ENCODE data around the gene LPIN1.

Gene LPIN1

GRCh38 chr2:11746376-11746806 lies at the start of gene LPIN1:
Gene LPIN1, plus strand, starts transcription at chr2:11746632. Its CDS starts 18,910 bp downstream, at chr2:11765542.
- DNase-seq: peak; percentile 49

GRCh38 chr2:11696736-11697102 lies 49.7 kb upstream of the LPIN1 start:
- DNase-seq: no peak

GRCh38 chr2:11697103-11697871 lies 49.1 kb upstream of the LPIN1 start:
- DNase-seq: no peak

GRCh38 chr2:11698009-11698922 lies 48.2 kb upstream of the LPIN1 start:
- DNase-seq: peak; percentile 83

GRCh38 chr2:11699686-11700670 lies 46.5 kb upstream of the LPIN1 start:
- no peak for DNase-seq

GRCh38 chr2:11701206-11701605 lies 45.2 kb upstream of the LPIN1 start:
- DNase-seq: no peak

- DNase-seq: no peak
These were observed 44.6 kb upstream of the LPIN1 start for GRCh38 chr2:11701751-11702301.

GRCh38 chr2:11702946-11703345 lies 43.5 kb upstream of the LPIN1 start:
- DNase-seq: no peak

GRCh38 chr2:11703700-11704099 lies 42.7 kb upstream of the LPIN1 start:
- no peak for DNase-seq

- no peak for DNase-seq
These were observed 41.4 kb upstream of the LPIN1 start for GRCh38 chr2:11705063-11705462.

GRCh38 chr2:11705711-11706110 lies 40.7 kb upstream of the LPIN1 start:
- no peak for DNase-seq

GRCh38 chr2:11708106-11708505 lies 38.3 kb upstream of the LPIN1 start:
- DNase-seq: no peak

GRCh38 chr2:11709293-11709692 lies 37.1 kb upstream of the LPIN1 start:
- no peak for DNase-seq

GRCh38 chr2:11710210-11710609 lies 36.2 kb upstream of the LPIN1 start:
- DNase-seq: no peak

GRCh38 chr2:11710632-11711353 lies 35.6 kb upstream of the LPIN1 start:
- no peak for DNase-seq

- no peak for DNase-seq
These were observed 35.1 kb upstream of the LPIN1 start for GRCh38 chr2:11711354-11711716.

- DNase-seq: no peak
These were observed 34.7 kb upstream of the LPIN1 start for GRCh38 chr2:11711751-11712150.

GRCh38 chr2:11712866-11713265 lies 33.6 kb upstream of the LPIN1 start:
- DNase-seq: no peak

- no peak for DNase-seq
These were observed 32.6 kb upstream of the LPIN1 start for GRCh38 chr2:11713815-11714214.

GRCh38 chr2:11715987-11716652 lies 30.3 kb upstream of the LPIN1 start:
- no peak for DNase-seq

- no peak for DNase-seq
These were observed 29.6 kb upstream of the LPIN1 start for GRCh38 chr2:11716689-11717321.

Data from NCI-H187 treated with DMSO at 0.1 percent for 48 hours (cell line).